Kidney epithelial cell (primary cell): ENCODE data around the gene GPC6. TPM values are rescaled to one million over a fixed set of nuclear protein-coding genes. Genes with fewer than 3 reads are reported as not detected.

Experiments
- DNase-seq: peaks from one replicate; pipeline ENCODE4 v3.0.0-alpha.2; 2010; ENCODE audit warnings: low read depth
- H3K27me3 ChIP-seq: 2 replicates; pipeline ENCODE4 v1.6.0; 2011; ENCODE audit warnings: low read length; ENCODE audit not compliant: control insufficient read depth, insufficient read depth
- H3K36me3 ChIP-seq: 2 replicates; pipeline ENCODE4 v1.5.1; 2011; ENCODE audit warnings: low read length; ENCODE audit not compliant: control insufficient read depth, insufficient read depth
- H3K4me3 ChIP-seq: 2 replicates; pipeline ENCODE4 v1.5.1; 2011; ENCODE audit warnings: low read depth, mild to moderate bottlenecking, control low read depth, low read length
- total RNA-seq: library from RNA; depleted of rRNA; stranded (reverse); fragments of >200 nt; gene quantifications from 2 replicates; pipeline ENCODE4 v1.2.3, GENCODE V29; 2015
- TF ChIP-seq, protein P1 (sequence below): IDR thresholded peaks from 2 replicates; pipeline ENCODE4 v1.5.1; 2011; ENCODE audit warnings: mild to moderate bottlenecking, moderate library complexity, low read length, control low read depth, inconsistent platforms; ENCODE audit not compliant: insufficient read depth, poor library complexity, severe bottlenecking

Gene GPC6
- total RNA-seq, 1 donor from 2014 or later: 62.7 TPM

DNA sequence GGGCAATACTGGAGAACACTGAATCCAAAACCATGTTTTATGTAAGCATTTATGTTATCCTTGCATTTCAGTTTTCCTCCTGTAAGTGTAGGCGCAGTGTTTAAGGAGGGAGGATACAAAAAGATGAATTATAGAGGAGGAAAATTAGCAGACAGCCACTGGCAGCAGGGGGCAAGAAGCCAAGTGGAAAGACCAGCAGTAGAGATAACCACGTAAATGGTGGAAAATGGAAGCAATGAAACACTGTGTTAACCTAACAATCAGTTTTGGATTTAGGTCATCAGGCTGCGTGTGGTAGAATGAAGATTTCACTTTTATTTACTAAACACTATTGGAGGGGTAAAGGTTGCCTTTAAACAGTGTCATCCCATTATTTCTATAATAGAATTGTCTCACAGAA is 447.3 kb downstream of the GPC6 start:
- TF ChIP-seq, protein P1, sequence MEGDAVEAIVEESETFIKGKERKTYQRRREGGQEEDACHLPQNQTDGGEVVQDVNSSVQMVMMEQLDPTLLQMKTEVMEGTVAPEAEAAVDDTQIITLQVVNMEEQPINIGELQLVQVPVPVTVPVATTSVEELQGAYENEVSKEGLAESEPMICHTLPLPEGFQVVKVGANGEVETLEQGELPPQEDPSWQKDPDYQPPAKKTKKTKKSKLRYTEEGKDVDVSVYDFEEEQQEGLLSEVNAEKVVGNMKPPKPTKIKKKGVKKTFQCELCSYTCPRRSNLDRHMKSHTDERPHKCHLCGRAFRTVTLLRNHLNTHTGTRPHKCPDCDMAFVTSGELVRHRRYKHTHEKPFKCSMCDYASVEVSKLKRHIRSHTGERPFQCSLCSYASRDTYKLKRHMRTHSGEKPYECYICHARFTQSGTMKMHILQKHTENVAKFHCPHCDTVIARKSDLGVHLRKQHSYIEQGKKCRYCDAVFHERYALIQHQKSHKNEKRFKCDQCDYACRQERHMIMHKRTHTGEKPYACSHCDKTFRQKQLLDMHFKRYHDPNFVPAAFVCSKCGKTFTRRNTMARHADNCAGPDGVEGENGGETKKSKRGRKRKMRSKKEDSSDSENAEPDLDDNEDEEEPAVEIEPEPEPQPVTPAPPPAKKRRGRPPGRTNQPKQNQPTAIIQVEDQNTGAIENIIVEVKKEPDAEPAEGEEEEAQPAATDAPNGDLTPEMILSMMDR: no peak
- DNase-seq: no peak
- H3K36me3 ChIP-seq: no peaks in the 10 kb centered on the region
- no peak overlapping the region for H3K4me3 ChIP-seq
- no peaks in the 10 kb centered on the region for H3K27me3 ChIP-seq

DNA sequence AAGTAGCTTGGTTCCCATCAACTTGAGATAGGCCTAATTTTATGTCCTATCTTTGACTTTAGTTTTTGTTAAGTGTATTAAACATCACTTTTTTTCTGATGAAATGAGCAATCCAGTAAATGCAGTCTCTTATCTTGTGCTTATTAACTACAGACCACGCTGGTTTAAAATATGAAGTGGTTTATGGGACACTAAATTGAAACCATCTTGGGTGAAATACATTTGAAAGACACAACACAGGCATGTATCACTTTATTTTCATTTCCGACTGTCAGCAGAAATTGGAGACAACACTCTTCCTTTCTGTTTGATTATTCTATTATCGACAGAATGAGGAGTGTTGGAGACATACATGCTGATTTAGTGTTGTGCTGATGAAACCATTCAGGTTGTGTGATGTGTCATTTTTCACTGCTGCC is 447.7 kb downstream of the GPC6 start:
- no peak for DNase-seq
- no peaks in the 10 kb centered on the region for H3K27me3 ChIP-seq
- H3K36me3 ChIP-seq: no peaks in the 10 kb centered on the region
- TF ChIP-seq, protein P1: no peak
- no peak overlapping the region for H3K4me3 ChIP-seq

DNA sequence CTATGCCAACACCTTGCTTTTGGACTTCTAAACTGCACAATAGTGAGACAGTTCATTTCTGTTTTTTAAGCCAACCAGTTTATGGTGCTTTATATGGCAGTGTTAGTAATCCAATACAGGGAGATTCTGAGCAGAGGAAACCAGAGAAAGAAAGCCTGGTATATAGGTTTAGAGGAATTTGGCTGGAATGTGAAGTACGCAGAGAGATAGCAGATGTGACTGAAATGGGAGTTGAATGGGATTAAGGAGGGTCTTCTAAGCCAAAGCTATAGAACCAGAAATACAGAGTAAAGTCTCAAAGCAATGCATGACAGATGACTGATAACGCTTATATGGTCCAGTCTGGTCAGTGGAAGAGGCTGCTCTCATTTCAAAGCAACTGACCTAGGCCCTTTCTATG is 453.7 kb downstream of the GPC6 start:
- TF ChIP-seq, protein P1: no peak
- no peak for DNase-seq
- Histone ChIP-seq H3K4me3 (no peak overlapping the region), H3K27me3 (no peaks in the 10 kb centered on the region), H3K36me3 (no peaks in the 10 kb centered on the region)

DNA sequence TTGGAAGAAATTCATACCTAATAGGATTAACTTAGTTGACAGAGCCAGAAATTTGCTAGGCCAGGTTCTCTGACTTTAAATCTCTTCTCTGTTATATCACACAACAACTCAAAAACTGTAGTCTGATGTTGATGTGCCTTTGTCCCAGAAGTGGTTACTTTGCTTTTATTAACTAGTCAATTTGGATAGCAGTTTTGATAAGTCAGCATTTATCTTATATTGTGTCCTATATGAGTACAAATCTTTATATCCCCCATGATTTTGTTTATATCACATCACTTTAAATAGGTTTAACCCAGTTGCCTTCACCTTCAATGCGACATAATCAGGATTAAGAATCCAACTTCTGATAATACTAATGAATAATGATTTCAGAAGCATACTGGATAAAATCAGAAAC is 459.3 kb downstream of the GPC6 start:
- H3K36me3 ChIP-seq: no peaks in the 10 kb centered on the region
- no peak overlapping the region for H3K4me3 ChIP-seq
- no peaks in the 10 kb centered on the region for H3K27me3 ChIP-seq
- TF ChIP-seq, protein P1: no peak
- no peak for DNase-seq

DNA sequence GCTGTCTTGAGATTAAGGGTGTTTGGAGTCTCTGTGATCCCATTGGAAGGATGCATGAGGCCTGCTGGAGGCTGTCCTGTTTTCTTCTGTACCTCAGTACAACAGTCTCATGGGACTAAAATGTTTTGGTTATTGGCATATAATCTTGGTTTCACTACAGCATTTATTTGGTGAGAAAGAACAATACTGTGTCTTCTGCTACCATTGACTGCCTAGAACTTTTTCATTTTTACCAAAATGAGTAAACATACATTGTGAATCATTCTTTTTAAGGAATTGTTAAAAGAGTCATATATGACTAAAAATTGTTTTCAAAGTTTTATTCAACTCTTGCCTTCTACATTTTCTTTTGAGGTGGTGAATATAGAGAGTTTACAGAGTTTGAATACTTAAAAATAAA is 459.8 kb downstream of the GPC6 start:
- Histone ChIP-seq H3K36me3 (no peaks in the 10 kb centered on the region), H3K4me3 (no peak overlapping the region), H3K27me3 (no peaks in the 10 kb centered on the region)
- no peak for DNase-seq
- TF ChIP-seq, protein P1: no peak

DNA sequence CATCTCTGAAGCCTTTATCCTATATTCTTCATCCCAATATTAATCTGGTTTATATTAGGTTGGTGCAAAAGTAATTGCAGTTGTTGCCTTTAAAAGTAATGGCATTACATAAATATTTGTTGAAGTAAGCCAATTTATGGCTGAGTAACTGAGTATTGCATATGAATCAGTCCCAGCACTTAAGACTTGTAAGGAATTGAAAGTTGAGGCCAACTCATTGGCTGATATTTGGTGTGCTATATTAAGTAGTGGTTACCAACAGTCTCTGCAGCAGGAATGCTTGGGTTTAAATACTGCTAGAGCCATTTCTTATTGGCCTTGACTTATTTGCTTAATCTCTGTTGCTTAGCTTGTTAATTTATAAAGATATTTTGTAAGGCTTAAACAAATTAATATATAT is 460.7 kb downstream of the GPC6 start:
- no peak overlapping the region for H3K4me3 ChIP-seq
- no peaks in the 10 kb centered on the region for H3K36me3 ChIP-seq
- H3K27me3 ChIP-seq: no peaks in the 10 kb centered on the region
- TF ChIP-seq, protein P1: no peak
- DNase-seq: no peak
